H9 (cell line): ENCODE data around the gene LDLRAD4. TPM values are rescaled to one million over a fixed set of nuclear protein-coding genes. Genes with fewer than 3 reads are reported as not detected.

Experiments used
- DNase-seq: peaks from one replicate; pipeline ENCODE4 v3.0.0-alpha.2; 2017
- H2AFZ ChIP-seq: one replicate; pipeline ENCODE4 v1.6.1; 2013; ENCODE audit warnings: mild to moderate bottlenecking, low read length, control low read depth, moderate library complexity
- H2AK5ac ChIP-seq: 2 replicates; pipeline ENCODE4 v1.6.1; 2013; ENCODE audit warnings: low read length, control low read depth, mixed read lengths; ENCODE audit not compliant: insufficient read length
- H2BK120ac ChIP-seq: one replicate; pipeline ENCODE4 v1.6.1; 2013; ENCODE audit warnings: low read depth, mild to moderate bottlenecking, low read length, control low read depth, inconsistent platforms; ENCODE audit not compliant: poor library complexity, severe bottlenecking
- H2BK12ac ChIP-seq: 2 replicates; pipeline ENCODE4 v1.6.1; 2013; ENCODE audit warnings: low read length, control low read depth, mixed read lengths, low read depth; ENCODE audit not compliant: insufficient read length
- H2BK15ac ChIP-seq: 2 replicates; pipeline ENCODE4 v1.6.1; 2013; ENCODE audit warnings: low read depth, low read length, control low read depth
- H2BK20ac ChIP-seq: one replicate; pipeline ENCODE4 v1.6.1; 2013; ENCODE audit warnings: low read depth, mild to moderate bottlenecking, low read length, control low read depth, inconsistent platforms; ENCODE audit not compliant: poor library complexity, severe bottlenecking
- H2BK5ac ChIP-seq: 2 replicates; pipeline ENCODE4 v1.6.1; 2013; ENCODE audit warnings: low read length, control low read depth, mixed read lengths; ENCODE audit not compliant: insufficient read length
- H3K14ac ChIP-seq: 2 replicates; pipeline ENCODE4 v1.6.1; 2013; ENCODE audit warnings: low read length, control low read depth; ENCODE audit not compliant: insufficient read depth
- H3K18ac ChIP-seq: 2 replicates; pipeline ENCODE4 v1.6.1; 2013; ENCODE audit warnings: low read depth, mild to moderate bottlenecking, mixed read lengths, low read length, control low read depth; ENCODE audit not compliant: insufficient read length
- H3K23ac ChIP-seq: 2 replicates; pipeline ENCODE4 v1.6.1; 2013; ENCODE audit warnings: low read length, control low read depth, mixed read lengths, low read depth; ENCODE audit not compliant: insufficient read length
- H3K23me2 ChIP-seq: 2 replicates; pipeline ENCODE4 v1.6.1; 2013; ENCODE audit warnings: low read depth, mild to moderate bottlenecking, mixed read lengths, low read length, control low read depth; ENCODE audit not compliant: insufficient read length, poor library complexity, severe bottlenecking
- H3K27ac ChIP-seq: 2 replicates; pipeline ENCODE4 v1.5.1; 2013; ENCODE audit warnings: low read length, control low read depth, mixed read lengths, low read depth; ENCODE audit not compliant: insufficient read length
- H3K27me3 ChIP-seq: 2 replicates; pipeline ENCODE4 v1.6.1; 2013; ENCODE audit warnings: low read length, control low read depth, inconsistent platforms; ENCODE audit not compliant: insufficient read depth
- H3K4ac ChIP-seq: 2 replicates; pipeline ENCODE4 v1.6.1; 2013; ENCODE audit warnings: low read depth, mild to moderate bottlenecking, control low read depth, inconsistent platforms, low read length, moderate library complexity
- H3K4me1 ChIP-seq: 2 replicates; pipeline ENCODE4 v1.6.1; 2013; ENCODE audit warnings: low read length, control low read depth, inconsistent platforms; ENCODE audit not compliant: insufficient read depth
- H3K4me2 ChIP-seq: 2 replicates; pipeline ENCODE4 v1.6.1; 2013; ENCODE audit warnings: low read length, control low read depth, mixed read lengths; ENCODE audit not compliant: insufficient read length, insufficient read depth
- H3K56ac ChIP-seq: 2 replicates; pipeline ENCODE4 v1.6.1; 2013; ENCODE audit warnings: low read depth, mild to moderate bottlenecking, mixed read lengths, low read length, control low read depth; ENCODE audit not compliant: insufficient read length
- H3K79me1 ChIP-seq: 2 replicates; pipeline ENCODE4 v1.6.1; 2013; ENCODE audit warnings: low read depth, mild to moderate bottlenecking, moderate library complexity, low read length, control low read depth, inconsistent platforms; ENCODE audit not compliant: insufficient read depth, poor library complexity, severe bottlenecking
- H3K79me2 ChIP-seq: 2 replicates; pipeline ENCODE4 v1.6.1; 2013; ENCODE audit warnings: low read length, control low read depth, inconsistent platforms; ENCODE audit not compliant: insufficient read depth
- H3K9ac ChIP-seq: 2 replicates; pipeline ENCODE4 v1.6.1; 2013; ENCODE audit warnings: low read length, control low read depth, mixed read lengths; ENCODE audit not compliant: insufficient read length; ENCODE audit errors: extremely low read depth
- H3K9me3 ChIP-seq: one replicate; pipeline ENCODE4 v1.6.1; 2013; ENCODE audit warnings: low read depth, low read length, inconsistent platforms; ENCODE audit not compliant: control insufficient read depth
- H3T11ph ChIP-seq: one replicate; pipeline ENCODE4 v1.6.1; 2013; ENCODE audit warnings: mild to moderate bottlenecking, low read length, control low read depth, inconsistent platforms
- H4K20me1 ChIP-seq: one replicate; pipeline ENCODE4 v1.6.1; 2013; ENCODE audit not compliant: control insufficient read depth, insufficient read length, insufficient read depth
- H4K5ac ChIP-seq: 2 replicates; pipeline ENCODE4 v1.6.1; 2013; ENCODE audit warnings: low read depth, mild to moderate bottlenecking, mixed read lengths, low read length, control low read depth; ENCODE audit not compliant: insufficient read length
- H4K8ac ChIP-seq: replicated peaks from 2 replicates; pipeline ENCODE4 v1.6.1; 2013; ENCODE audit warnings: low read length, control low read depth, mixed read lengths, low read depth; ENCODE audit not compliant: insufficient read length
- H4K91ac ChIP-seq: 2 replicates; pipeline ENCODE4 v1.6.1; 2013; ENCODE audit warnings: low read depth, mild to moderate bottlenecking, moderate library complexity, mixed read lengths, low read length, control low read depth; ENCODE audit not compliant: insufficient read length
- H3K27ac Mint-ChIP-seq, 3 experiments: 2 replicates in 2 of 3; 3 replicates in 1 of 3; pipeline ENCODE4 v1.8.0; 2020 to 2021; ENCODE audit warnings: mixed read lengths in 3 of 3, mild to moderate bottlenecking in 1 of 3, moderate library complexity in 1 of 3
- H3K27me3 Mint-ChIP-seq: 2 replicates; pipeline ENCODE4 v1.8.0; 2021; ENCODE audit warnings: low read depth, mild to moderate bottlenecking, moderate library complexity, mixed read lengths
- H3K36me3 Mint-ChIP-seq, 3 experiments: 2 replicates in 2 of 3; 3 replicates in 1 of 3; pipeline ENCODE4 v1.8.0; 2020 to 2021; ENCODE audit warnings: low read depth in 3 of 3, mixed read lengths in 3 of 3; ENCODE audit not compliant: insufficient read depth in 1 of 3
- H3K4me1 Mint-ChIP-seq, 2 experiments: 2 replicates each; pipeline ENCODE4 v1.8.0; 2020; ENCODE audit warnings: mixed read lengths in 2 of 2
- H3K4me3 Mint-ChIP-seq, 2 experiments: 2 replicates in 1 of 2; 3 replicates in 1 of 2; pipeline ENCODE4 v1.8.0; 2020 to 2021; ENCODE audit warnings: mild to moderate bottlenecking in 2 of 2, mixed read lengths in 2 of 2, moderate library complexity in 1 of 2
- H3K9me3 Mint-ChIP-seq, 2 experiments: 2 replicates in 1 of 2; 3 replicates in 1 of 2; pipeline ENCODE4 v1.8.0; 2020; ENCODE audit warnings: mild to moderate bottlenecking in 2 of 2, mixed read lengths in 2 of 2, moderate library complexity in 1 of 2
- CTCF ChIP-seq: fragments of 200-600 bp; sonication (generic); conservative IDR thresholded peaks from 3 replicates; pipeline ENCODE4 v1.8.0; 2021; ENCODE audit warnings: antibody characterized with exemption, mild to moderate bottlenecking
- WGBS: extraction: QIAGEN DNeasy Blood & Tissue Kit; methylation state at CpG from one replicate; pipeline ENCODE4 v1.1.7; 2013; ENCODE audit warnings: missing lambda C conversion rate, low lambda C conversion rate, mixed read lengths; ENCODE audit not compliant: insufficient read length; ENCODE audit errors: extremely low coverage; 5-methylcytosine and 5-hydroxymethylcytosine counted together
- total RNA-seq: library from RNA; stranded (reverse); gene quantifications from 2 replicates; pipeline ENCODE4 v1.2.1, GENCODE V29; 2021

Gene LDLRAD4
- total RNA-seq, 1 experiment from 2014 or later: 3.9 TPM

DNA sequence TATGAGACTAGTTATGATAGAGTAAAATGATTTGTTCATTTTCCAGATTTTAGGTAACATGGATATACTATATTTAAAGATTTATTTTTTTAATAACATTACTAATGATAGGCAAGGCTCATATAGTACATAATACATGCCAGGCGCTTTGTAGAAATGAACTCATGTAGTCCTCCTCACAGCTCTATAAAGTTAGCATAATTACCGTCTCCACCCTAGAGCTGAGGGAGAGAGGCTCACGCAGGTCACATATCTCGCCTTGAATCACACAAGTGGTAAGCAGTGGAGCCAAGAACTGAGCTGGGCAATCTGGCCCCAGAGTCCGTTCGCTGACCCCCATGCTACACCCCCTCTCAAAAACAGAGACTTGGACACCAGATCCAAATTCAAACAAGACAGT lies 285.3 kb downstream of the LDLRAD4 start:
- Histone ChIP-seq H3K4ac (no peak overlapping the region), H4K91ac (no peak overlapping the region), H3T11ph (no peak overlapping the region), H3K14ac (no peak overlapping the region), H2BK12ac (no peak overlapping the region), H2AK5ac (no peak overlapping the region), H2AFZ (no peak overlapping the region), H3K23me2 (no peaks in the 10 kb centered on the region), H3K27ac (no peak overlapping the region), H3K9me3 (peaks cover 3% of the 10 kb centered on the region), H3K79me1 (no peaks in the 10 kb centered on the region), H4K5ac (no peak overlapping the region), H2BK15ac (no peak overlapping the region), H3K9ac (no peak overlapping the region), H2BK120ac (no peak overlapping the region), H3K23ac (no peak overlapping the region), H4K20me1 (no peaks in the 10 kb centered on the region), H3K56ac (no peak overlapping the region), H3K79me2 (no peaks in the 10 kb centered on the region), H3K4me2 (no peak overlapping the region), H2BK20ac (no peak overlapping the region), H3K27me3 (no peaks in the 10 kb centered on the region), H3K18ac (no peak overlapping the region), H2BK5ac (no peak overlapping the region), H3K4me1 (peaks cover 7% of the 10 kb centered on the region; the same call in 1 of the 2 replicates), H4K8ac (no peak overlapping the region)
- WGBS: no CpG with 5 or more reads among the region's 6 CpGs
- Mint-ChIP-seq H3K27ac (no peak overlapping the region), H3K4me1 (peaks cover 33 to 39% of the 10 kb centered on the region in 2 experiments), H3K4me3 (no peak overlapping the region), H3K9me3 (peaks cover 11 to 16% of the 10 kb centered on the region in 2 experiments), H3K27me3 (peaks cover 36% of the 10 kb centered on the region), H3K36me3 (peaks cover 11 to 12% (median 12%) of the 10 kb centered on the region in 3 experiments)
- 0 out of 3 replicates have a peak, but pooled peaks have one; percentile 14 for TF ChIP-seq CTCF
- no peak for DNase-seq
